Measurements from ENCODE around the gene IRF2BPL. TPM values are rescaled to one million over a fixed set of nuclear protein-coding genes. Genes with fewer than 3 reads are reported as not detected.
"Not testable (repeated sequence)": the region's sequence is repeated elsewhere in the genome, so short reads cannot be mapped to it uniquely, and the experiment has no call there.

The IRF2BPL gene
- polyA plus RNA-seq, 1 donor = 26.9 TPM

DNA sequence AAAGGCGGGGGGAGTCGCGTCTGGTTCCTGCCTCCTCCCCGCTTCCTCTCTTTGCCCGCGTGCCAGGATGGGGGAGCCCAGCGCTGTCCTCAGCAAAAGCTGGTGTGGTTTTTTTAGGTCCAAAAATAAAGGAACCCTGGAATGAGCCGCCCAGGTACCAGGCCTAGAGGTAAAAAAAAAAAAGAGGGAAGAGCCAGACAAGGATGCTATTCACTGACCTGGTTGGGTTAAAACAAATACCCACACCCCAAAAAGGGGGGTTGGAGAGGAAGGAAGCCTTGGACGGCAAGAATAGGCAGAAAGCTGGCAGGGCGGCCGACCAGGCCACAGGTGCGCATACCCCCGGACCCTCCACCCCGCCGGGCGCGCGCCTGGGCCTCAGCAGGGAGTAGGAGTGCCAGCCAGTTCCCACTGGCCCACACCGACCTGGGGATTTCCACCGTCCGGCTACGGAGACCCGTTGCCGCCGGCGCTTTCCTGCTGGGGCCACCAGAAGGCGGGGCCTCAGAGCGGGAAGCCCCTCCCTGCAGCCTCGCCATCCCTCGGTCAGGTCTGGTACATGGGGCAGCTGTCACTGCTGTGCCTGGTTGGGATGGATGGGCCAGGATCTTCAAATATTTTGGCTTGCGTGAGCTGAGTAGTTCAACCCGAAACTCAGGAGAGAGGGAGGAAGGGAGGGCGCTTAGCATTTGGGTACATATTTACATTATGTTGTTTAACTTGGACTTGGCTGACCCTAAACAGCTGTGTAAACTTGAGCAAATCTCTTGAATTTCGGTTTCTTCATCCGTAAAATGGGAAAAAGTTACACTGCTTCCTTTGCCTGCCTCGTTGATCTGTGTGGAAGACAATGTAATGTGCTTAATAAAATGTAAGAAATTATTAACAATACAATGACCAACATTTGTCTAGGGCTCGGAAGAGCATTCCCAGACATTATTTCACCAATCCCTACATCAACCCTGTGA is 5.4 kb upstream of the IRF2BPL start:
- peak; percentile 83 for DNase-seq

- DNase-seq = peak; percentile 90
These were observed 4.5 kb upstream of the IRF2BPL start for GRCh38 chr14:77032844-77033621.

- no peak for DNase-seq
These were observed 4.0 kb upstream of the IRF2BPL start for GRCh38 chr14:77032491-77032843.

DNA sequence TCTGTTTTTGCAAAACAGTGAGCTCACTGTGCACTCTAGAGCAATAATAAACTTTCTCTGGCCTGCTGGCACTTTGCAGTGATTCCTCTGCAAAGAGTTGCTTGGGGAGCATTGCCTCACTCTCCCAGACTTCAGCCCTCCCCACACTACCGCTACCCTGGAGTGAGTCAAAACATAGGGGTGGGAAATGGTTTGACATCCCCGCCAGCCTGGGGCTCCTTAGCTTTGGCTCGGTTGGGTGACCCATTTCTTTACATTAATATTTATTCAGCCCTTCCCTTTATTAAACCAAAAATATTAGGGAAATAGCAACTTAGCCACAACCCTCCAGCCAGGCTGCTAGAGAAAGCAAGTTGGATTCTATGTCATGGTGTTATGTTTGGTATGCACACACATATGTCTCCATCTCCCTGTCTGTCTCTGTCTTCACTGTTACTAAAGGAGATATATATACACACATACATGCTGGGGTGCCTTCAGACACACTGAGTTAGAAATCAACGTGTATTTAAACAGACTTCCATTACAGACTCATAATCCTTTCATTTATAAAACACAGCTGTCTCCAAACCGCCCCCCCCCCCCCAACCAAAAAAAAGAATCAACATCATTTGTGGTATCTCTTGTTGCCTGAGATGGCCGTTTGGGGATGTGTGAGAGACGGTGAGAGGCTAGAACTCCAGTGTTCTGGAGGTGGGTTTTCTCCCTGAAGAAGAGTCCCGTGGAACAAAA is 3.4 kb upstream of the IRF2BPL start:
- DNase-seq = no peak

GRCh38 chr14:77027538-77028383 is 747 bp downstream of the IRF2BPL start:
- DNase-seq = no peak

DNA sequence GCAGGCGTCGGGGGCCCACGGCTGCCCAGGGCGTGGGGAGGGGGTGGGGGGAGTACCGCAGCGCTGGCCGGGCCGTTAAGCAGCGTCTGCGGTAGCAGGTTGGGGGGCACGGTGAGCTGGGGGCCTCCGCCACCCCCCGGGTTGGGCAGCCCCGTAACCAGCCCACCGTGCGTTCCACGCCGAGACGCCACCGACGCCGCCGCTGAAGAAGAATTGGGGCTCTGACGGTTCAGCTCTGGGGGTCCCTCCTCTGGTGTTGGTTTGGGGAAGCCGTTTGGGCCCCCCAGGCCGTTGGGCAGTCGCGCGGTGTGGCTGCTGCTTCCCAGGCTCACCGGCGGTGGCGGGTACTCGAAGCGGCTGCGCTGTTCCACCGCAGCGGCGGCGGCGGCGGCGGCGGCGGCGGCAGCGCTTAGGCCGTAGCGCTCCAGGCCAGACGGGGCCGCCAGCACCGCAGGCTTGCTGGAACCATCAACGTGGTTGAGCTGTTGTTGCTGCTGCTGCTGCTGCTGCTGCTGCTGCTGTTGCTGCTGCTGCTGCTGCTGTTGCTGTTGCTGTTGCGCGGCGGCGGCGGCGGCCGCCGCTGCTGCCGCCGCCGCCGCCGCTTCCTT is 1.5 kb downstream of the IRF2BPL start:
- no peak for DNase-seq

- DNase-seq = no peak
These were observed 2.2 kb downstream of the IRF2BPL start for GRCh38 chr14:77026166-77026929.

DNA sequence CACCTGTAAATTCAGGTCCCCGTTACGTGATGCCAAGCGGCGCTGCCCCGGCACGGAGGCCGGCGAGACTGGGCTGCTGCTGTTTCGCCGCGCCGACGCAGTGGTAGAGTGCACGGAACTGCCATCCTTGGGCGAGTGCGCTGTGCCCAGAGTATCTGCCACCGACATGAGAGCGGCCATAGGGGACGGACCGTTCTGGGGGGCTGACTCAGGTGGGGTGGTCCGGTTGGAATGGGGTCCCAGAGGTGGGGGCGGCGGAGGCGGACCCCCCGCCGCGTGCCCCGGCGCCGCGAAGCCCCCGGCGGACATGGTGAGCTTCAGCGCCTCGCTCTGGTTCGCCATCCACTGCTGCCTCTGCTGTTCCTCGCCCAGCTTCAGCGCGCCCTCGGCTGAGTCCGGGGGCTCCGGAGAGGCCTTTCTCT is 2.8 kb downstream of the IRF2BPL start:
- no peak for DNase-seq

- DNase-seq = no peak
These were observed 4.3 kb downstream of the IRF2BPL start for GRCh38 chr14:77024171-77024691.

DNA sequence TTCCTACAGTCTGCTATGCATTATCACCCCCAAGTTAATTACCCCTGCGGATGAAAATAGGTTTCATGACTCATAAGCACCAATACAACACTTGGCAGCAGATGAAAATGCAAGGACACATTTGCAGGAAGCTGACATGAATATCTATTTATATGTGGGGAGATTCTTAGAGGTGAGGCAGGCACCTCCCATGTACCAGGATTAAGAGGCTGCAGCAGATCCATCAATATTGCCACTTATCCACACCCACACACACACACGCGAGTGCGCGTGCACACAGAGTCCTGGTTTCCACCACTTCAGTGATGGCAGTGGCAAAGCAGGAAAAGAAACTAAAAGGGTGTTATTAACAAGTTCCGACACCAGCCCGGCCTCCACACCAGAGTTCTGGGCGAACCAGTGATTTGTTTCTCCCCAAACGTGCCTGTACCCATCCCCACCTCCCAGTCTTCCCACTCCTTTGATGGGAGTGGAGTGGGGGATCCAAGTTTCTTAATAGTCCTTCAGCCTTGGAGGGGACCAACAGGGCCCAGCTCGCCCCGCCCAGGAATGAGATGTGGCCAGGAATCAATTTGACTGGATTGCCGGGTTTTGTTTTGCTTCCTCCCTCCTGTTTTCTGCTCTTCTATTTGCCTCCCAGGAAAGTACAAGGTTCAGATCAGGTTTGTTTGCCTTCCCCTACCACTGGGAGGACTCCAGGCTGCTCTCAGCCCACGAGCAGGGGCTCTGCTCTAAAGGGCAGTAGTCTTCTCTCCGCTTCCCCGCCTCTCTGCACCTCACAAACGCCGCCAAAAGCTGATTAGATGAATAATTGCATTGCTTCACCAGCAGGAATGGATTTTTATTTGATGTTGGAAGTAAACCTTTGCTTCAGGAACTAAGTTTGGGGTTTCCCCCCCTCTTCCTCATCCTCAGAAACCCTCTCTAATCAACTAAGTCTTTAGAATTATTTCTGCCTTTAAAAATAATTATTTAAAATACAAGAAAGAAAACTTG is 5.2 kb downstream of the IRF2BPL start:
- no peak for DNase-seq

DNA sequence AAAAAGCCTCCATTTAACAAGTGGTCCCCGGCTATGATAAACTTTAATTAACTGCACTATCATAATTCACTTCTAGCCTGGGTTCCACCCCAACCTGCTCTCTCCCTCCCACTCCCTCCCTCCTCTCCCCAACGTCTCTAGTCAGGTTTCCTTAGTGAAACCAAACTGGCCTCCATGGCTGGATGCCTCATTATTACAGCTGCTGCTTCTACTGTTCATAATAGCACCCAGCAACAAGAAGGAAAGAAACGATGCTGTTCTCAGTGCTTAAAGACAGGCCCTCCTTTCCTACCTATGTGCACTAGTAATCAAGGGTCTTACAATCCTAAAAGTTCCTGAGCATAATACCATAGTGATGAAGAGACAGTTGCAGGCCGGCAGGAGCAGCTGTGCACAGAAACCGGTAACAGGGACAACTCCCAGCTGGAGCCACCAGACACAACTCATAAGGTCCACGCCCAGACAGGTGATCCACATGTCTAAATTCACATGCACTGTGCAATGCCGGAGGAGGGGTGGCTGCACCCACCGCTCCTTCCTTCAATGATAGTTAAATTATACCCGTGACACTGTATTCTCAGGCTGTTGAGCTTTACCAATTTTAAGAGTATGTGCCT is 6.2 kb downstream of the IRF2BPL start:
- no peak for DNase-seq

- not testable (repeated sequence) for DNase-seq
These were observed 7.1 kb downstream of the IRF2BPL start for GRCh38 chr14:77021424-77021823.

DNA sequence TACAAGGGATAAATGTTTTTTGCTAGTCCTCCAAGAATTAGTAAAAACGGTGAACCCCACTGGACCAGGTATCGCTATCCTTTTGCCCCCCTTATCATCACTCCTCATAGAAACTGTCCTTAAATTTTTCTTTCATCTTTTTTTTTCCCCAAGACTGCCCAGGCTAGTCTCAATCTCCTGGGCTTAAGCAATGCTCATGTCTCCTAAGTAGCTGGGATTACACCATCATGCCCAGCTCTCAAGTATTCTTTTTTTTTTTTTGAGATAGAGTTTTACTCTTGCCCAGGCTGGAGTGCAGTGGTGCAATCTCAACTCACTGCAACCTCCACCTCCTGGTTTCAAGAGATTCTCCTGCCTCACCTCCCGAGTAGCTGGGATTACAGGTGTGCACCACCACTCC is 9.7 kb downstream of the IRF2BPL start:
- no peak for DNase-seq

DNA sequence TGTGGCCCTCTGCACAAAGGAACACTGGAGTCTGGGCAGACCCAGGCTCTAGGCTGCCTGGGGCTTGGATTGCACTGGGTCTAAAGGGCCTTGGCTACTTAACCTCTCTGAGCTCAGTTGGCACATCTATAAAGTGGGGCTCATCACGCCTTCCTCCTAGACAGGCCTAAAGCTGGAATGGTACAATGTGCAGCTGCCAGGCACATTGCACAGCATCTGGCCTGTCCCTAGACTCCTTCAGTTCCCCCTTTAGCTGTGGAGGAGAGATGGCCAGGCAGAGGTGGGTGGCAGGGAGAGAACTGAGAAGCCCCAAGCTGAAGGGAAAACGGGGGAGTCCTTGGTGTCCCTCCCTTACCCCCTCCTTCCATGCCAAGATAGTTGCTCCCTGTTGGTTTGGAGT is 10.8 kb downstream of the IRF2BPL start:
- DNase-seq = no peak

- no peak for DNase-seq
These were observed 13.8 kb downstream of the IRF2BPL start for GRCh38 chr14:77014734-77015133.

GRCh38 chr14:77014004-77014604 is 14.4 kb downstream of the IRF2BPL start:
- DNase-seq = no peak

DNA sequence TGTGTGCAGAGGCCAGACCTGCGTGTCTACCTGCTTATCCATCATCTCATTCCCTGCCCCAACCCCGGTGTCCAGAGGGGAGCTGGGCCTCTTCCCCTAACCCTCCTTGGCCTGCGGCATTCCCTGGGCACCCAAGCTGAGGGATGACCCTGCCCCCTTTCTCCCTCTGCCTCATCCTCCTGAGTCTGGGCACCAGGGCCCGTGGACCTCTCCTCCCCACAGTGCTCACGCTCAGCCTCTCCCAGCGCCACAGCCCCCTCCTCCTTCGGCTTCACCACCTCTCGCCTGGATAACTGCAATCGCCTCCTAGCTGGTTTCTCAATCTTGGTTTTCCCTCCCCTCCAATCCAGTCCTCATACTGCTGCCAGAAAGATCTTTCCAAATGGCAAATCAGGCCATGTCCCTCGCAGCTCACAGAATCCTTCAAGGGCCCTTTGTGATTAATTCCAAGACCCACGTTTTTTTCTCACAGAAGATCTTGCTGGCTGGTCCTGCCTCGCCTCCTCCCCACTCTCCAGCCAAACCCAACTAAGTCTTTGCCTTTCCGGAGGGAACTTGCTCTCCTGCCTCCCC is 16.2 kb downstream of the IRF2BPL start:
- DNase-seq = no peak

DNA sequence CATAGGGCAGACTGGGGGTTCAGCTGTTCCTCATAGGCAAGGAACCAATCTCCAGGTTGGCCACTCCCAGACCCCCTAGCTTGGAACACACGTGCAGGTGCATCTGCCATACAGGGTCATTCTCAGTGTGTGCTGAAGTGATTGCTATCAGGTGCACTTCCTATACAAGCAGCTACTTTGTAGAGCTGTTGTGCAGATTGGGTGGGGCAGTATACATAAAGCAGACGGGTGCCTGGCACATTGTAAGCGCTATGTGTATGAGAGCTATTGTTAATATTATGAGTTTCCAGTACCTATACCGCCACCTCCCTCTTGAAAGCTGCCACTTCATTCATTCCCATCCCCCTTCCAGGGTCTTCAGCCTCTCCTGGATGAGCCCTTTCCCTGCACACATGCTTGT is 17.3 kb downstream of the IRF2BPL start:
- DNase-seq = no peak
